CD8-positive, alpha-beta memory T cell (primary cell): ENCODE data around the gene HLCS. TPM values are rescaled to one million over a fixed set of nuclear protein-coding genes. Genes with fewer than 3 reads are reported as not detected.
"Not testable (repeated sequence)": the region's sequence is repeated elsewhere in the genome, so short reads cannot be mapped to it uniquely, and the experiment has no call there.

Source experiments
- CTCF ChIA-PET: fragments of 350-600 bp; sonication (Branson Sonifier 250); formaldehyde crosslinking; loops from one replicate; lab custom pipeline; 2021; ENCODE audit warnings: antibody characterized with exemption; lab: Charles Lee
- POLR2A ChIA-PET: fragments of 350-600 bp; sonication (Branson Sonifier 250); formaldehyde crosslinking; loops from one replicate; lab custom pipeline; 2021; ENCODE audit warnings: antibody characterized with exemption; lab: Charles Lee
- DNase-seq, 5 donors: peaks; one replicate each; pipeline versions ENCODE4 v3.0.0 to v3.0.0-alpha.2; 2020 to 2022; ENCODE audit warnings: mixed read lengths in 1 of 5
- H3K27ac ChIP-seq: one replicate; pipeline ENCODE4 v1.7.0; 2013; ENCODE audit warnings: low read depth, mild to moderate bottlenecking, low read length, moderate library complexity
- H3K27me3 ChIP-seq: 2 replicates; pipeline ENCODE4 v1.7.0; 2013; ENCODE audit warnings: low read length, mild to moderate bottlenecking; ENCODE audit not compliant: insufficient read depth, poor library complexity, severe bottlenecking
- H3K36me3 ChIP-seq: 2 replicates; pipeline ENCODE4 v1.7.0; 2013; ENCODE audit warnings: mild to moderate bottlenecking, low read length, moderate library complexity; ENCODE audit not compliant: insufficient read depth
- H3K4me1 ChIP-seq: 2 replicates; pipeline ENCODE4 v1.7.0; 2013; ENCODE audit warnings: mild to moderate bottlenecking, low read length, moderate library complexity; ENCODE audit not compliant: insufficient read depth
- H3K4me3 ChIP-seq: 2 replicates; pipeline ENCODE4 v1.7.0; 2013; ENCODE audit warnings: mild to moderate bottlenecking, low read length
- H3K9me3 ChIP-seq: 2 replicates; pipeline ENCODE4 v1.7.0; 2013; ENCODE audit warnings: mild to moderate bottlenecking, low read length
- H3K27ac Mint-ChIP-seq, 8 donors: one replicate each; pipeline ENCODE4 v1.8.0; 2020 to 2021; ENCODE audit warnings: mixed read lengths in 8 of 8, mild to moderate bottlenecking in 6 of 8, inconsistent platforms in 3 of 8, moderate library complexity in 3 of 8
- H3K27me3 Mint-ChIP-seq, 2 donors: one replicate each; pipeline ENCODE4 v1.8.0; 2020 to 2021; ENCODE audit warnings: mixed read lengths in 2 of 2, mild to moderate bottlenecking in 1 of 2, moderate library complexity in 1 of 2
- H3K36me3 Mint-ChIP-seq, 3 donors: one replicate each; pipeline ENCODE4 v1.8.0; 2020 to 2021; ENCODE audit warnings: mixed read lengths in 3 of 3, inconsistent platforms in 1 of 3, mild to moderate bottlenecking in 1 of 3
- H3K4me1 Mint-ChIP-seq, 3 donors: one replicate each; pipeline ENCODE4 v1.8.0; 2020 to 2021; ENCODE audit warnings: mixed read lengths in 3 of 3, inconsistent platforms in 1 of 3, mild to moderate bottlenecking in 1 of 3
- H3K4me3 Mint-ChIP-seq, 7 donors: one replicate each; pipeline ENCODE4 v1.8.0; 2020 to 2021; ENCODE audit warnings: mixed read lengths in 7 of 7, mild to moderate bottlenecking in 6 of 7, moderate library complexity in 4 of 7, inconsistent platforms in 2 of 7
- H3K9me3 Mint-ChIP-seq, 5 donors: one replicate each; pipeline ENCODE4 v1.8.0; 2020 to 2022; ENCODE audit warnings: mixed read lengths in 5 of 5, mild to moderate bottlenecking in 3 of 5, moderate library complexity in 2 of 5, inconsistent platforms in 1 of 5
- polyA plus RNA-seq: library from polyadenylated mRNA; unstranded; fragments of 300-500 nt; fragmentation: Illumina TruSeq; gene quantifications from one replicate; pipeline ENCODE4 v1.2.3, GENCODE V29; 2021
- total RNA-seq, 2 experiments: library from RNA; stranded (reverse); gene quantifications; one replicate each; pipeline ENCODE4 v1.2.3, GENCODE V29; 2021

The HLCS gene
- total and polyA plus RNA-seq, 3 experiments from 2014 or later: 12.7 to 14.7 (median 13.4) TPM

DNA sequence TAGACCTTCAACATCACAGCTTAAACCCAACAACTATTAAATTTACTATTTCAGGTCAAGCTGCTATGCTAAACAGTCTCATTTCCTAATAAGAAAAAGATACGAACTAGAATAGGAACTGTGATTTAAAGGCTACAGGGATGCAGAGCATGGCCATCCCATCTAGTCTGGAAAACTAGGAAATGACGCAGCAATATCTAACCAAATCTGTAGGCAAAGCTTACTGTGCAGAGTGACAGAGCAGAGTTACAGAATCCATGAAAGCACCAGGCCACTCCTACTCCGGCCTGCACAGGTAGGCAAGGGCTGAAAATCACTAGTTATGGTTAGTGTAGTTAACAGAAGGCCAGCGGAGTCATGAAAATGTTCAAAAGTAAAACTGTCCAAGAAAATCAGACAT lies 2.1 kb downstream of the HLCS start:
- H3K27ac Mint-ChIP-seq: peak overlapping the region in 4 of 8 donors; percentile 81 to 95 (median 93)
- POLR2A ChIA-PET: no interaction called here

DNA sequence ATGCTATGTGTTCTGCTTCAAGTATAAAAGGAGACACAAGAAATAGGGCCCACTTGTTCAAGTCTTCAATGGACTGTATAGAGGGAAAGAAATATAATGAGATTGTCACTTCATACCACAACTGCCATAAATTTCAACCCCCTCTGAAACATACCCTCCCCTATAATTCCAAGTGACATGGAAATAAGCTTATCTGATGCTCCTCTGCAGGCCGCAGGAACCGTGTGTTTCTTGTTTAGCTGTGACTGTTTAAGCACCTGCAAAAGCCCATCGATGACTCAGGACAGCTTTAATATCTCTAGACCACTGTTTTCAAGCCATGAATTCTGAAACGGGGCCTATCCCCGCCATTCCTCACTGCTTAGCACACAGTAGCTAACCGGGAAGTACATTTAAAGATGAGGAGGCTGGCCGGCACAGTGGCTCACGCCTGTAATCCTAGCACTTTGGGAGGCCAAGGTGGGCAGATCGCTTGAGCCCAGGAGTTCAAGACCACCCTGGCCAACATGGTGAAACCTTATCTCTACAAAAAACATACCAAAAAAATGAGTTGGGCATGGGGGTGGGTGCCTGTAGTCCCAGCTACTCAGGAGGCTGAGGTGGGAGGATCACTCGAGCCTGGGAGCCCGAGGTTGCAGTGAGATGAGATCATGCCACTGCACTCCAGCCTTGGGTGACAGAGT lies 4.2 kb downstream of the HLCS start:
- H3K4me3 ChIP-seq: no peak overlapping the region
- no peaks in the 10 kb centered on the region for H3K27me3 Mint-ChIP-seq
- CTCF ChIA-PET: interaction anchor here (0.6 to 2.4 kb wide), 2 partner anchors 28 to 117 kb away, joined by 3 to 10 read pairs; no protein-coding TSS in a partner anchor
- peak overlapping the region in 1 of 7 donors; percentile 60 for H3K4me3 Mint-ChIP-seq
- no peak for DNase-seq
- peaks cover 6 to 25% (median 7%) of the 10 kb centered on the region in 3 donors for H3K36me3 Mint-ChIP-seq
- H3K27me3 ChIP-seq: no peaks in the 10 kb centered on the region
- POLR2A ChIA-PET: no interaction called here
- no peaks in the 10 kb centered on the region for H3K9me3 ChIP-seq
- H3K9me3 Mint-ChIP-seq: no peaks in the 10 kb centered on the region
- H3K27ac ChIP-seq: no peak overlapping the region
- peaks cover 13 to 22% (median 19%) of the 10 kb centered on the region in 3 donors for H3K4me1 Mint-ChIP-seq
- H3K36me3 ChIP-seq: no peaks in the 10 kb centered on the region
- H3K4me1 ChIP-seq: peaks cover 7% of the 10 kb centered on the region
- H3K27ac Mint-ChIP-seq: peak overlapping the region in 1 of 8 donors; percentile 33

More for the DNA sequence above, 2.1 kb downstream of the HLCS start:
- Histone ChIP-seq H3K9me3 (no peaks in the 10 kb centered on the region), H3K4me3 (no peak overlapping the region), H3K27me3 (no peaks in the 10 kb centered on the region), H3K36me3 (no peaks in the 10 kb centered on the region), H3K27ac (peak overlapping the region; percentile 76), H3K4me1 (peaks cover 7% of the 10 kb centered on the region)
- H3K4me1 Mint-ChIP-seq: peaks cover 13 to 26% (median 22%) of the 10 kb centered on the region in 3 donors
- CTCF ChIA-PET: interaction anchor here (1.4 to 2.4 kb wide), 4 partner anchors 13 to 46 kb away, joined by 3 to 10 read pairs (median 6); no protein-coding TSS in a partner anchor
- no peaks in the 10 kb centered on the region for H3K9me3 Mint-ChIP-seq
- H3K27me3 Mint-ChIP-seq: no peaks in the 10 kb centered on the region
- peaks cover 6 to 21% (median 7%) of the 10 kb centered on the region in 3 donors for H3K36me3 Mint-ChIP-seq
- DNase-seq: no peak
- H3K4me3 Mint-ChIP-seq: peak overlapping the region in 5 of 7 donors; percentile 29 to 98 (median 86)

DNA sequence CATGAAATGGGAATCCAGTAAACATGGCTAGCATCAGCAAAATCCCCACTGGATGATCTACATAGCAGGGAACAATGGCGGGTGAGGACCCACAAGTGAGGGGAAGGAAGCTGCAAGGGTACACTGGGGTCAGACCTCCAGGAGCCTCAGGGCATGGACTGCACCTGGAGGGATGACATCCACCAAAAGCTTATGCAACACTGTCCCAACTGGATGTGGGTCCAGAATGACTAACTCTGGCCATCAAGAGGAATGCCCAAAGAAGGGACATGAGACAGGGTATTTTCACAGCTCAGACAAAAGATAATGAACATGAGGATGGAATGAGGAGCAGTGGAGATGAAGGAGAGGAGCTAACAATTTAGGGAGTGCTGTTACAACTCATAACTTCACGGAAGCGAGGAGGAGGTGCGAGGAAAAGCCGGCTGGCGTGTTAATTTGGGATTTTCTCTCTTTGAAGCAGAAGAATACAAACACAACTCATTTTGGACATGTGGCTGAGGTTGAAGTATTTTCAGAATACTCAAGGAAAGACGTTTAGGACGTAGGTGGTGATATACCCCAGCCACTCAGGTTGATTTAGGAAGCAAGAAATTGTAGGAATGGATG lies 5.7 kb downstream of the HLCS start:
- ChIA-PET POLR2A (no interaction called here), CTCF (no interaction called here)
- H3K9me3 Mint-ChIP-seq: no peaks in the 10 kb centered on the region
- Histone ChIP-seq H3K4me1 (peaks cover 5% of the 10 kb centered on the region), H3K27ac (no peak overlapping the region), H3K36me3 (no peaks in the 10 kb centered on the region), H3K4me3 (no peak overlapping the region), H3K27me3 (no peaks in the 10 kb centered on the region), H3K9me3 (no peaks in the 10 kb centered on the region)
- H3K36me3 Mint-ChIP-seq: peaks cover 9 to 32% (median 10%) of the 10 kb centered on the region in 3 donors
- peaks cover 11 to 17% (median 15%) of the 10 kb centered on the region in 3 donors for H3K4me1 Mint-ChIP-seq
- no peak overlapping the region for H3K27ac Mint-ChIP-seq
- H3K4me3 Mint-ChIP-seq: no peak overlapping the region
- no peak for DNase-seq
- no peaks in the 10 kb centered on the region for H3K27me3 Mint-ChIP-seq

DNA sequence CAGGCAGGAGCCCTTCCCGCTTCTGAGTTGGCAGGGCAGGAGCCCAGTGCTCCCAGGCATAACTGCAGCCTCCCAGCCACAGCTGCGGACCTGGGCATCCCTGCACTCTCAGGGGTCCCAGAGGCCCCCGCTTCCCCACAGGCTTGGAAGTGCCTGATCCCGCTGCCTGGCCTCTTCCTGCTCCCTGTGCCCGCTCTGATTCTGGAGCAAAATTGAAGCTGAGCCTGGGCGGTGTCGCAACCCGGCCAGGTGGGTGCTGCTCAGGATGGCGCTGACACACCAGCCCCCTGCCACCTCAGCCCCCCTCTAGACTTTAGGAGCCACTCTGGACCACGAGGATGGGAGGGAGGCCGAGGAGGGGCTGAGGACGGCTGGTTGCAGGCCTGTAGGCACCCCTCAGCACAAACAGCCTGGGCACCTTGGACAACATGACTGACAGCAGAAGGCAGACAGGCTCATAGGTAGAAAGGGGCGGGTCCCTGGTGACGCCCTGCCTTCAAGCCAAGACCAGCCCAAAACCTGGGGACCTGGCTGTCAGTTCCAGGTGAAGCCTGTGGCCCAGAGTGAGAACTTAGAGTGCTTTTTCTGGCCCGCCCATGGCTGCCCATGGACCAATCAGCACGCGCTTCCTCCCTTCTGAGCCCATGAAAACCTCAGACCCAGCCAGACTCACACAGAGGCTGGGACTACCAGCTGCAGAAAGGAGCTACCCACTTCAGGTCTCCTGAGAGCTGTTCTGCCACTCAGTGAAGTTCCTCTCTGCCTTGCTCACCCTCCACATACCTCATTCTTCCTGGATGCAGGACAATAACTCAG lies 7.2 kb downstream of the HLCS start:
- H3K9me3 ChIP-seq: no peaks in the 10 kb centered on the region
- no peaks in the 10 kb centered on the region for H3K27me3 Mint-ChIP-seq
- H3K4me1 Mint-ChIP-seq: peaks cover 0 to 4% (median 0%) of the 10 kb centered on the region in 3 donors
- no peak overlapping the region for H3K4me3 Mint-ChIP-seq
- DNase-seq: no peak
- H3K27ac ChIP-seq: no peak overlapping the region
- no peak overlapping the region for H3K4me3 ChIP-seq
- H3K36me3 ChIP-seq: no peaks in the 10 kb centered on the region
- peak overlapping the region in 1 of 8 donors; percentile 23 for H3K27ac Mint-ChIP-seq
- ChIA-PET CTCF (no interaction called here), POLR2A (no interaction called here)
- H3K4me1 ChIP-seq: no peaks in the 10 kb centered on the region
- H3K27me3 ChIP-seq: no peaks in the 10 kb centered on the region
- peaks cover 9 to 34% (median 10%) of the 10 kb centered on the region in 3 donors for H3K36me3 Mint-ChIP-seq
- H3K9me3 Mint-ChIP-seq: no peaks in the 10 kb centered on the region

DNA sequence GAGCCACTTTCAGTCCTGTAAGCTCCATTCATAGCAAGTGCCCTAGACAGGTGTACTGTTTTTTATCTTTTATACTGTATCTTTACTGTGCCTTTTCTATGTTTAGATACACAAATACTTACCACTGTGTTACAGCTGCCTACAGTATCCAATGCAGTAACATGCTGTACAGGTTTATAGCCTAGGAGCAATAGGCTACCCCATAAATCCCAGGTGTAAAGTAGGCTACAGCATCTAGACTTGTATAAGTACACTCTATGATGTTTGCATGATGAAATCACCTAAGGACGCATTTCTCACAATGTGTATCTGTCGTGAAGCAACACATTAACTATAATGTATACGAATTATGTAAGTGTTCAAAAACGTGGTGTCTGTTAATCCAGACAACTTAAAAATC lies 10.7 kb downstream of the HLCS start:
- Histone ChIP-seq H3K27me3 (no peaks in the 10 kb centered on the region), H3K4me3 (no peak overlapping the region), H3K27ac (no peak overlapping the region), H3K4me1 (no peaks in the 10 kb centered on the region), H3K36me3 (no peaks in the 10 kb centered on the region), H3K9me3 (no peaks in the 10 kb centered on the region)
- DNase-seq: no peak
- H3K36me3 Mint-ChIP-seq: peaks cover 11 to 32% (median 13%) of the 10 kb centered on the region in 3 donors
- POLR2A ChIA-PET: no interaction called here
- H3K9me3 Mint-ChIP-seq: no peaks in the 10 kb centered on the region
- CTCF ChIA-PET: interaction anchor here (0.8 kb wide), 1 partner anchor 15 kb away, joined by 3 read pairs; no protein-coding TSS in a partner anchor
- H3K4me3 Mint-ChIP-seq: no peak overlapping the region
- peaks cover 0 to 2% (median 0%) of the 10 kb centered on the region in 3 donors for H3K4me1 Mint-ChIP-seq
- no peaks in the 10 kb centered on the region for H3K27me3 Mint-ChIP-seq
- H3K27ac Mint-ChIP-seq: no peak overlapping the region

DNA sequence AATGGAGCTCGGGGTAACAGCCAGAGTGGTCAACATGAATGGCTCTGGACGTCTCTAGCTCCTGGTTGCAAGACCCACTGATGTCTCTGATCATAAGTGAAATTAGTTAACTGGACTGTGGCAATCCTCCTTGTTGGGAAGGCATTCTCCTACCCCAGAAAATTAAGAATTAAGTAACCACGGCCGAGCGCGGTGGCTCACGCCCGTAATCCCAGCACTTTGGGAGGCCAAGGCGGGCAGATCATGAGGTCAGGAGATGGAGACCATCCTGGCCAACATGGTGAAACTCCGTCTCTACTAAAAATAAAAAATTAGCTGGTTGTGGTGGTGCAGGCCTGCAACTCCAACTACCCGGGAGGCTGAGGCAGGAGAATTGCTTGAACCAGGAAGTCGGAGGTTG lies 14.1 kb downstream of the HLCS start:
- H3K4me3 Mint-ChIP-seq, POLR2A ChIA-PET, H3K9me3 ChIP-seq, H3K36me3 ChIP-seq, DNase-seq, H3K27ac Mint-ChIP-seq, H3K4me3 ChIP-seq, H3K27me3 ChIP-seq, H3K4me1 ChIP-seq, H3K27ac ChIP-seq, H3K4me1 Mint-ChIP-seq, H3K9me3 Mint-ChIP-seq, H3K27me3 Mint-ChIP-seq: not testable (repeated sequence)
- CTCF ChIA-PET: interaction anchor here (0.7 to 1.2 kb wide), 2 partner anchors 38 to 45 kb away, joined by 3 read pairs; no protein-coding TSS in a partner anchor
- peaks cover 20 to 42% (median 24%) of the 10 kb centered on the region in 3 donors for H3K36me3 Mint-ChIP-seq

DNA sequence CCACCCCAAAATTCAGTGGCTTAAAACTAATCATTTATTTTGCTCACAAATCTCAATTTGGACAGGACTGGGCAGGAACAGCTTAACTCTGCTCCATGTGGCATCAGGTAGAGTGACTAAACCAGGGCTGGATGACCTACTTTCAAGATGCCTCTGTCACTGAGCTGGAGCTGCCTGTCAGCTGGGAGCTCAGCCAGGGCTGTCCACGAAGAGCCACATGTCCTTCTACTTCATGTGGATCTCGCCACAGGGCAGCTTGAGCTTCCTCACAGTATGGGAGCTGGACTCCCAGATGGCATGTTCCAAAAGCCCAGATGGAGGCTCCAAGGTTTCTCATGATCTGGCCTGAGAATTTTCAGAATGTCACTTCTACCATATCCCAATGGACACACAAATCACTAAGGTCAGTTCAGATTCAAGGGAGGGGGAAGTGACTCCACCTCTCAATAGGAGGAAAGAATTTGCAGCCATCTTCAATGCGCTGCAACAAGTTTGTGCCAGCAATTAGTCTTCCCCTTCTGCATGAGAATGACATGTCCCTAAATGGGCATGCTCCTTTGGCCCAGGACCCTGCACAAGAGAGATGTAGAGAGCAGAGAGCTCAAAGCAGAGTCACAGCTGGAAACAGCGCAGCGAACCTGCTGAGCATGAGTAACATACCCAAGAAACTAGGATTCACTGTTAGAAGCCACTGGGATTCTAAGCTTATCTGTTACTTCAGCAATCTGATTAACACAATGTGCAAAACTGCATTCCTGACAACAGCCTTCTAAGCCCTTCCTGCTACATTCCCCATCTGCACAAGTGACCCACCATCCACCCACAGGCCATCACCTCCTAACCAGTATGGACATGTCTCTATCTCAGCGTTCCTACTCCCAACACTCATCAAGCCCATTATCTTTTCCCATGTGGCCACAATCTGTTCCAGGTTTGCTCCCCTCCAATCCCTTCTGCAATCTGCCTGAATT lies 17.0 kb downstream of the HLCS start:
- H3K27me3 ChIP-seq: no peaks in the 10 kb centered on the region
- no peak overlapping the region for H3K27ac ChIP-seq
- ChIA-PET CTCF (interaction anchor here (0.8 to 1.8 kb wide), 3 partner anchors 9 to 38 kb away, joined by 3 to 6 read pairs (median 4); no protein-coding TSS in a partner anchor), POLR2A (no interaction called here)
- peaks cover 23 to 52% (median 30%) of the 10 kb centered on the region in 3 donors for H3K36me3 Mint-ChIP-seq
- no peaks in the 10 kb centered on the region for H3K9me3 ChIP-seq
- H3K27ac Mint-ChIP-seq: no peak overlapping the region
- H3K4me3 Mint-ChIP-seq: no peak overlapping the region
- H3K9me3 Mint-ChIP-seq: no peaks in the 10 kb centered on the region
- H3K4me1 ChIP-seq: no peaks in the 10 kb centered on the region
- H3K4me1 Mint-ChIP-seq: no peaks in the 10 kb centered on the region
- H3K36me3 ChIP-seq: no peaks in the 10 kb centered on the region
- no peaks in the 10 kb centered on the region for H3K27me3 Mint-ChIP-seq
- no peak for DNase-seq
- H3K4me3 ChIP-seq: no peak overlapping the region
